Stimulated activated CD4-positive, alpha-beta T cell treated with anti-CD3 and anti-CD28 coated beads, Interleukin-15, amount 100 ng/mL, for 1 hour (primary cell): ENCODE measurements around the gene VGF.
"Not testable (repeated sequence)": the region's sequence is repeated elsewhere in the genome, so short reads cannot be mapped to it uniquely, and the experiment has no call there.

Experiments
- DNase-seq, 2 donors: peaks; one replicate each; pipeline ENCODE4 v3.0.0-alpha.2; 2020; ENCODE audit warnings: low read depth in 1 of 2, low spot score in 1 of 2

Gene VGF

DNA sequence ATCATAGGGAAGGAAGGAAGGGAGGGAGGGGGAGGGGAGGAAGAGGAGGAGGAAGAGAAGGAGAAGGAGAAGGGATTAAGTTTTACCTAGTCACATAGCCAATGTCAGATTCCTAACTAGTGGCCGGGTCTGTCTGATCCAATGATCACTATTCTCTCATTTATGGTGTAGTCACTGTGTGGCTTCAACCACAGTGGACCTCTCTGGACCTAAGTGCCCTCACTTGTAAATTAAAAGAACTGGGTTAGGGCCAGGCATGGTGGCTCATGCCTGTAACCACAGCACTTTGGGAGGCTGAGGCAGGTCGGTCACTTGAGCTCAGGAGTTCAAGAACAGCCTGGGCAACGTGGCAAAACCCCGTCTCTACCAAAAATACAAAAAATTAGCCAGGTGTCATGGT lies 45.1 kb downstream of the VGF start:
- DNase-seq = no peak

DNA sequence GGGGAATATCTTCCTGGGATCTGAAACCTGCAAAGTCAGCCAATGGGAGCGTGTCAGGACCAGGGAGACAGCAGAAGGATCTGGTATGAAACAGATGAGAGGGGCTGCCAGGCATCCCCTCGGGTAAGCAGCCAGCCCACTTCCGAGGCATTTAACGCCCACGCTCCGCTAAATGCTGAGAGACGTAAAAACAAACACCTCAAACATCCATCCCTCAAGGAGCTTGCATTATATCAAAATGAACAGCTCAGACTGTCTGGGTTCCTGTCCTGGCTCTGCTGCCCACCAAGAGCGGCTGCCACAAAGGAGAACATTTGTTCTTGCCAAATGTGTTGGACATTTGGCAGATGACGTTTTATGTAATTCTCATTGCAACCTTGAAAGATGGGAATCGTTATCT lies 45.5 kb downstream of the VGF start:
- no peak for DNase-seq

DNA sequence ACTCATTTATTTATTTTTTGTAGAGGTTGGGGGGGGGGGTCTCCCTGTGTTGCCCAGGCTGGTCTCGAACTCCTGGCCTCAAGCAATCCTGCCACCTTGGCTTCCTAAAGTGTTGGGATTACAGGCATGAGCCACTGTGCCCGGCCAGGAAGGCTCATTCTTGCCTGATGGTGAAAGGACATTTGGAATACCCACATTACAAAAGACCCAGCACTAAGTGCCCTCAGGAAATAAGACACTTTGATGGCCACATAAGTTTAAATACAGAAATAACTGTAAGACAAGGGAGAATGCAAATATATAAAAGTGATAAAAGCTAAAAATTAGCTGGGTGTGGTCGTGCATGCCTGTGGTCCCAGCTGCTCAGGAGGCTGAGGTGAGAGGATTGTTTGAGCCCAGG lies 46.5 kb downstream of the VGF start:
- DNase-seq = no peak

DNA sequence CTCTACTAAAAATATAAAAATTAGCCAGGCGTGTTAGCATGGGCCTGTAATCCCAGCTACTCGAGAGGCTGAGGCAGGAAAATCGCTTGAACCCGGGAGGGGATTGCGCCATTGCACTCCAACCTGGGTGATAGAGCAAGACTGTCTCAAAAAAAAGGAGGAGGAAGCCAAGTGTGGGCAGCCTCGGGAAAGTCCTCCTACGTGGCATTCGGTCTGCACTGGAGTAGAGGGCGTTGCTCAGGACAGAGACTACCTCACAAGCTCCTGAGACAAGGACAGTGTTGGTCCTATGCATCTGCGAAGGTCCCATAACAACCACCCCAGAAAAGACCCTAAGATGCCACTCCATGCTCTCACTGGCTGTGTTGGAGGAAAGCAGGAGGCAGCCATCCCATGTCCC lies 48.5 kb downstream of the VGF start:
- no peak for DNase-seq

DNA sequence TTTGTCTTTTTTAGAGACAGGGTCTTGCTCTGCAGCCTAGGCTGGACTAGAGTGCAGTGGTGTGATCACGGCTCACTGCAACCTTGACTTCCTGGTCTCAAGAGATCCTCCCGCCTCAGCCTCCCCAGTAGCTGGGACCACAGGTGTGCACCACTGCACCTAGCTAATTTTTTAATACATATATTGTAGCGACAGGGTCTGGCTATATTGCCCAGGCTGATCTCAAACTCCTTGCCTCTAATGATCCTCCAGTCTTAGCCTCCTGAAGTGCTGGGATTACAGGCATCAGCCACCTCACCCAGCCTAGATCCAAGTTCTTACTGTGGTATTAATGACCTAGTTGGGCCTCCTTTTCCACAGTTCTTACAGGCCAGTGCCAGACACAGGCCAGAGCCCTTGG lies 50.2 kb downstream of the VGF start:
- DNase-seq = no peak

DNA sequence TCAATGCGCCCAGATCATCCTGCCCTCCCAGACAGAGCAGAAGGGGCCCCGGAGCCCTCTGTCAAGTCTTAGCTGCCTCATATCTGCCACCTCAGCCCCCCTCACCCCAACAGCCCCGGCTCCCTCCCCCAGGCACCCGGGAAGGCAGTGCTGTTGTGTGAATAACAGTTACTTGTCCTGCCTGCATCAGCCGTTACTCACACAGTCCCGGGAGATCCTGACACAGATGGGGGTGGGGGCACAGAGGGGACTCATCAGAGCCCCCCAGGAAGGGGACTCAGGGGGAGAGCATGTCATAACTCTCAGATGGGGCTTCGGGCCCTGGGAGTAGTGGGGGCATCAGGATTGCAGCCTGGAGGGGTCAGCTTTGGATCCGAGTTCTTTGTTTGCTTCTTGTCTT lies 50.9 kb downstream of the VGF start:
- no peak for DNase-seq

DNA sequence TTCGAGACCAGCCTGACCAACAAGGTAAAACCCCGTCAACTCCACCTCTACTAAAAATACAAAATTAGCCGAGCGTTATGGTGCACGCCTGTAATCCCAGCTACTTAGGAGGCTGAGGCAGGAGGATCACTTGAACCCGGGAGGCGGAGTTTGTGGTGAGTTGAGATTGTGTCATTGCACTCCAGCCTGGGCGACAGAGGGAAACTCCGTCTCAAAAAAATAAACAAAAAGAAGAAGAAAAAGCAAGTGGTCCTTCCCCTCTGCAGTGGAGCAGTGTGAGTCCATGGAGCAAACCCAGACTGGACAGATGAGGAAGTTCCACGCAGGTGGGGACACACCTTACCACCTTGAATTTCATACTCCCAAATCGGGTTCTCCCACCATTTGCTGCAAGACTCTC lies 51.5 kb downstream of the VGF start:
- DNase-seq = no peak

DNA sequence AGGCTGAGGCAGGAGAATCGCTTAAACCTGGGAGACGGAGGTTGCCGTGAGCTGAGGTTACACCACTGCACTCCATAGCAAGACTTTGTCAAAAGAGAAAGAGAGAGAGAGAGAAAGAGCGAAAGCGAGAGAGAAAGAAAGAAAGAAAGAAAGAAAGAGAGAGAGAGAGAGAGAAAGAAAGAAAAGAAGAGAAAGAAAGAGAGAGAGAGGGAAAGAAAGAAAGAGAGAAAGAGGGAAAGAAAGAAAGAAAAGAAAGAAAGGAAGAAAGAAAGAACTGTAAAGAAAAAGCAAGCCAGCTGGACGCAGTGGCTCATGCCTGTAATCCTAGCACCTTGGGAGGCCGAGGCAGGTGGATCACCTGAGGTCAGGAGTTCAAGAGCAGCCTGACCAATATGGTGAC lies 52.2 kb downstream of the VGF start:
- DNase-seq = not testable (repeated sequence)
